GM18868 (cell line): ENCODE measurements around the gene PREP.
A peak's percentile ranks its signal among the peaks of the same experiment; 100 is the strongest.
"Not testable (repeated sequence)": the region's sequence is repeated elsewhere in the genome, so short reads cannot be mapped to it uniquely, and the experiment has no call there.

Source experiments
- ATAC-seq: cut with Tn5 transposase; IDR thresholded peaks from one replicate; pipeline ENCODE4 v1.9.1; 2021; ENCODE audit warnings: mild to moderate bottlenecking, moderate library complexity; ENCODE audit not compliant: unreplicated experiment

Gene PREP

DNA sequence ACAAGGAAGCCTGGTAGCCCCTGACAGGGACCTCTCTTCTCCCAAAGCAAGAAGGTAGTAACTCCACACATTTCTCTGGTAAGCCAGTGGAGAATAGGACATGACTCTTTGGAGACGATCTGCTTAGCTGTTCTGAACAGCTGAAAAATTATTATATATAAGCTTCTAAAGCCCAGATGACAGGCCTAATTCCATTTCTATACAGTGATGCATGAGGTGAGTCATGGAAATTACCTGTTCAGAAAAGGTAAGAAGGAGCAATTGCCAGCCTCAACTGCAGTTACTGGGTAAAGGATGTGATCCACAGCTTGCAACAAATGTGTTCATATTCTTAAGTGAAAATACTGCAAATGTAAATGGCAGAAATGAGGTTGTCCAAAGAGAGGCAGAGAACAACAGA lies 54.0 kb downstream of the PREP start:
- no peak for ATAC-seq

DNA sequence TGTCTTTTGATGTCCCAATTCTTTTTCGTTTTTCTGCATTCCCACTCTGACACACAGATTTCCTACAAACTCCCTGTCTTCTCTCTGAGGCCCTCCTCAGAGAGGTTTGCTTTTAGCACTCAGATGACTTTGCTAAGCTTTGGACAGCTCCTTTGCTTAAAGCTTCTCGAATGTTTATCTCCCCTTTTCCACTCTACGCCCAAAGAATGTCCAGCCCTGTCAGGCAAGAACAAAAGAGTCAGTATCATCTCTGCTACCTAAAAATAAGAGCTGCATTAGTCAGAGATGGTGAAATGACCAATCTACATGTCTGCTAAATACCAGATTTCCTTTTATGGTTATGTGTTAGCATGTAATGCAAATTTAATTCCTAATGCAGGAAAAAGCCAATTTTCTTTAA lies 56.8 kb downstream of the PREP start:
- no peak for ATAC-seq

DNA sequence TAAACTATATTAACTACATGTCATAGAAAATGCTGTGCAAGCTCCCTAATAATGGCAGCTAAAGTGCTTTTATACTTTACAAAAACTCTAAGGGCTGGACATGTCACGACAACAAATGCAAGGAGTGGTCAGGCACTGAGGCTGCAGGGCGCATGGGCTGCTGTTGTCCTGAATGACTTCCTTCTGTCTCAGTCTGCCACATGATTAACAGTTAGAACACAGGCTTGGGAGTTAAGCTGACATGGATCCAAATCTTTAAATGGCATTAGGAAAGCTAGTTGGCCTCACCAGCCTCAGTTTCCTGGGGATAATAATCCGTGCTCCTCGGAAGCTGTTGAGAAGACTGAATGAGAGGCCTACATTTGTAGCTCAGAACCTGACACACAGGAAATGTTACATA lies 57.4 kb downstream of the PREP start:
- ATAC-seq, result no peak

DNA sequence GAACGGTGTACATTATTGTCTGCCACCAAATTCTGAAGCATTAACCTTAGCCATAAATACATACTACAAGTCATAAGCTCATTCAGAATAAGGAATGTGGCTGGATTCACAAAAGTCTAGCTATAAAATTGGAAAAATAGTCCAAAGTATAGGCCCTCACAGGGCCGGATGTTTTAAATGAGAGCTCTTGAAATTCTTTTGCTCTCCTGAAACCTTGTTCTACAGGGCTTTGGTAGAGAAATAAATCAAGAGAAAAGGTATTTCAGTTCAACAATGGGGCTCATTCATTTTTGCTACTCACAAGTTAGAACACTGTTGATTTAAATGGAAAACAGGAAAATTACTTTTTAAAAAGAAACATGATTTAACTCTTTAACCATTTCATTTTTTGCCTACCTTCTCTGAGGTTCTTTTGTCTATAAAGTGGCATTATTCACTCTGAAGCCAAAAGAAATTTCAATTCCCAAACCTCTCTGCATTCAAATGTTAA lies 58.0 kb downstream of the PREP start:
- ATAC-seq, result no peak

DNA sequence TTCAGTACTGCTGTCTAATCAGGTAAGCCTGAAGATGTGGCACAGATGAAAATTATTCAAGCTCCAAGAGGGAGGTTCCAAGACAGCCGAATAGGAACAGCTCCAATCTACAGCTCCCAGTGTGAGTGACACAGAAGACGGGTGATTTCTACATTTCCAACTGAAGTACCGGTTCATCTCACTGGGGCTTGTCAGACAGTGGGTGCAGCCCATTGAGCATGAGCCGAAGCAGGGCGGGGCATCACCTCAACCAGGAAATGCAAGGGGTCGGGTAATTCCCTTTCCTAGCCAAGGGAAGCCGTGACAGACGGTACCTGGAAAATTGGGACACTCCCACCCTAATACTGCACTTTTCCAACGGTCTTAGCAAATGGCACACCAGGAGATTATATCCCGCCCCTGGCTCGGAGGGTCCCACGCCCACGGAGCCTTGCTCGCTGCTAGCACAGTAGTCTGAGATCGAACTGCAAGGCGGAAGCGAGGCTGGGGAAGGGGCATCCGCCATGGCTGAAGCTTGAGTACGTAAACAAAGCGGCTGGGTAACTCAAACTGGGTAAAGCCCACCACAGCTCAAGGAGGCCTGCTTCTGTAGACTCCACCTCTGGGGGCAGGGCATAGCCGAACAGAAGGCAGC lies 64.4 kb downstream of the PREP start:
- not testable (repeated sequence) for ATAC-seq

DNA sequence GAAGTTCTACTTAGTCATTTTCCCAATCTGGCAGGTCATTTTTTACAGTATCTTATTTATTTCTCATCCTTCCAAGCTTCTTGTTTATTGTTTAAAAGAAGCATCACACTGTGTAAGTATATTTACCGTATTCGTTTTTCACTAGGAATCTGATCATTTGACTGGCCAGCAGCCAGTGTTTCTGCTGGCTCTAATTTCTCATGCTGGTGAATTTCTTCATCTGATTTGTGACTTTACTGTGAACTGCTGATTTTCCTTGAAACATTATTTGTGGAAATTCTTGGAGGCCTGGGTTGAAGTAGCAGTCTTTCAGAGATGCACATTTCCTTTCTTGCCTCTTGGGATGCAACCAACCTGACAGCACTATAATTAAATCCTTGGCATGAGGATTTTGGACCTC lies 65.9 kb downstream of the PREP start:
- ATAC-seq, result no peak

DNA sequence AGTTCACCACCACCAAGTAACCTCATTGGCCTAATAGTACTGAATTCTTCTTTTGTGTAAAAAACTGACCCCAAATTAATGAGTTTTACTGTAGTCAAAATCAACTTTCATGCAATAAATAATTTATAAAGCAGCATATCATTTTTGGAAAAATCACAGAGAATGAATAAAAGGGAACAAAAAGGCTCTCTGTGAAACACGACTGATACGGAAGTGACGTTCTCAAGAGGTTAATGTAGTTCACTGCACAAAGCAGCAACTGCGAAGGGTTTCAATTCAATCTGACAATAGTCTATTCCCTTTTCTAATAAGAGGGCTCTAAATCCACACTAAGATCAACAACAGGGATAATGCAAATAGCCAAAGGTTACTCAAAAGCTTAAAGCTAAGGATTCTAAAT lies 70.3 kb downstream of the PREP start:
- no peak for ATAC-seq

DNA sequence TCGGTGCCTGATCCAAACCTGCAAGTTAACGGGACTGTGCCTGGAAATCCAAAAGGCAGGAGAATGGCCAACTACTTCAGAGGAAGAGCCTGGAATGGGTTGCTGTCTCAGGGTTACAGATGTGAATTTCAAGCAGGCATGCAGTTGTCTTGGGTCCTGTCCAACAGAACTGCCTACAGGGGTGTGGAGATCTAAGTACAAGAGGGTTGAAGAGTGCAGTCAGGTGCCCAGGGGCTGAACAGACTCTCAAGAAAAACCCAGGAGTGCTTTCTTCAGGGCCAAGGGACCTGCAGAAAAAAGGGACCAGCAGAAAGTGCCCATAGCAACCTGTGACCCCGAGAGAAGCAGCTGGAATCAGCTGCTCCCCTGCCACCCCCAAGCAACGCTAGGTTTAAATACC lies 71.0 kb downstream of the PREP start:
- no peak for ATAC-seq

DNA sequence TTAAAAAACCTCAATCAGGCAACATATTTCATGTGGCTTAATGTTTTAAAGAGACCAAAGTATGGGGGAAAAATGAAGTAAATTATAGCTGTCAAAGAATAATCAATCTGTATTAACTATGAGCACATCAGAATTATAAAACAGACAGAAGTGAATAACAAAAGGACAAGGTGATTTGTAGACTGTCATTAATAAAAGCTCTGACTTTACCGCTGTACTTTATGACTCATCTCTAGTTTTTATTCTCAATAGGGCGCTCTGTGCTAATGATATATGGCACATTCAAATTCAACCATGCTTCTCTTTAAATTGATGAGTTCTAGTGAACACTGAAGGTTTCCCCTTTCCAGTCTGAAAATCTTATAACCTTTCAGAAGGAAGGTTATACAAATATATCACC lies 72.0 kb downstream of the PREP start:
- peak; percentile 71 for ATAC-seq

DNA sequence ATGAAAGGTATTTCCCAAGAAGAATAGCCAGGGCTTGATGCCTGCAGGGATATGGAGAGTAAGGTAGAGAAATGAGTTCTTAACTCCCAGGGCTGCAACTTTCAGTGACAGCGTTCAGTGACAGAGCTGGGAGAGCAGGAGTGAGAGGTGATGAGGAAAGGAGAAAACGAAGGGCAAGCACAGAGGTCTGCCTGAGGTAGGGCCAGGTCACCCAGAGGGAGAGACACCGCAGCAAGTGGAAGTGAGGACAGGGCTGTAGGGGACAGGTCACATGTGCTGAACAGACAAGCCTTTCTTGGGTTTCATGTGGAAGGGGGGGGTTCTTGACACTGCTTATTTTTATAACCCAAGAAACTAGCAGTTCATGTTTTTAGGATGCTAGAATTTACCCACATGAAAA lies 72.5 kb downstream of the PREP start:
- ATAC-seq, result no peak

DNA sequence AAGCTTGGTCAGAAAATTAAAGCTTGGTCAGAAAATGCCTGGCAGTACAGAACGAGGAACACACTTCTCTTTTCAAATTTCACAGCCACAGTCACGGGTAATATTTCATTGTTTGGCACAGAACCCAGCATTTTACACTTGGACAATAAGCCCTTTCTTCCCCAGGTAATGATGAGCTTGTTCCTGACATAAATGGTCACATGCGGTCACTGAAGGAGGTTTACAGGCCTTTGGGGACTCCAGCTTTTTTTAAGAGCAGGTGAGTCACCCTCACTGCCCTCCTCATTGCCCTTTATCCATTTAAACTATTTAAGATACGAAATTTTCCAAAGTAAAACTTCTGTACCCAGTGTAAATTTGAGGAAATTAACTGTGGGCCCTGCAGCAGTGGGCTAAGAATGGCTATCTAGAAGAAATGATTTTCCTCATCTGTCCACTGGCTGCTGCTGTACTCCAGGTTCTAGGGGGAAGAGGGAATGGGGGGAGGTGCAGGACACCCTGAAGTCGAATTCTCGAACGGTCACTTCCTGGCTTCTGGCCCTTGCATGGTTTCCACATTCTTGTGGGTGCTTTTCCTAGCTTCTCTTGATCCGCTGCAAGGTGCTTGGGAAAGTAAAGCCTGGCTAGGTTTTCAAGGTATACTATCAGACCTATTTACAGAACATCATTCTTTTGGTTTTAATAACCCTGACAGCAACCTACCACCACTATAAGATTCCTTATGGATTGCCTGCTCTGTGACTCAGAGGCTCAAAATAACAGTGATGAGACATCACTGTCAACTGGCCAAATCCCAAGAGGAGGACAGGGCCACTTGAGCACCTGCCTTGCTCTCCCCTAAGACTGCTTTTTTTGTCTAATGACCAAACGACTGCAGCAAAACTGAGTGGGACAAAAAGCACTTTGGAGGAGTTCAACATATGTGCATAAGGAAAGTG lies 75.8 kb downstream of the PREP start:
- ATAC-seq, result no peak

DNA sequence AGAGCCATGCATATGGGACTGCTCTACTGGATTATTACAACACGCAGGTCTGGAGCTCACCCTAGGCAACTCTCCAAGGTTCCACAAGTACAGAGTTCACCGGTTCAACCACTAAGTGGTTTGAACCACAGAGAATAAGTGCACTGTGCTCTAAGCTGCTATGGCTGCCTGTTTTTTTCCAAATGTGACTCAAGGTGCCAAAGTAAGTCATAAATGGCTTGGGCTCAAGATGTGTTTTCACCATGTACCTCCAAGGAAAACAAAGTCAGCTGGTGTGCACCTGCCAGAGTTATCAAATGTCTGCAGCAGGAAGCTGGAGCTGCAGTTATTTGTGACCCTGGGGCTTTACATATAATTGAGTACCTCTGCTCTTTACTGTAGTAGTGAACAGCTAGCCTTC lies 76.7 kb downstream of the PREP start:
- no peak for ATAC-seq

DNA sequence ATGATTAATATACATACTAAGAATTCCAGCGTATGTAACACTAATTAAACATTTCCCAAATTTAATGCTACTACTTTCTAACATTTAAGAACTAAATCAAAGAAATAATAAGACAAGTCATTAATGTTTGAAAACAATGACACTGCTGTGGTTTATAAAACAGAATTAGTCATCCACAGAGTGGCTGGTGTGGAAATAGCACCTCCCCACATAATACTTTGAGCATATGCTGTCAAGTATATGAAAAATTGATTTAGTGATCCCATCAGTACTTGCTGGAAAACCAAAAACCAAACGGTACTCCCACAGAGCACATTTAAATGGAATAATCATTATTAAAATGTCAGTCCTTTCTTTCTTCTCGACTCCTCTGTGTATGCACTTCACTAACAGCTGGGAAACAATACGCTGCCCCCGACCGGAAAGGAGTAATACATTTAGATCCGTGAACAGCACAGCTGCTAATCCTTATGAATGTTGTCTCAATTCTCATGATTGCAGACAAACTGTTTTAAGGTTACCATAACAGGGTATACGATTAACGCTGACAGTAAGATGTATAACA lies 78.4 kb downstream of the PREP start:
- no peak for ATAC-seq

DNA sequence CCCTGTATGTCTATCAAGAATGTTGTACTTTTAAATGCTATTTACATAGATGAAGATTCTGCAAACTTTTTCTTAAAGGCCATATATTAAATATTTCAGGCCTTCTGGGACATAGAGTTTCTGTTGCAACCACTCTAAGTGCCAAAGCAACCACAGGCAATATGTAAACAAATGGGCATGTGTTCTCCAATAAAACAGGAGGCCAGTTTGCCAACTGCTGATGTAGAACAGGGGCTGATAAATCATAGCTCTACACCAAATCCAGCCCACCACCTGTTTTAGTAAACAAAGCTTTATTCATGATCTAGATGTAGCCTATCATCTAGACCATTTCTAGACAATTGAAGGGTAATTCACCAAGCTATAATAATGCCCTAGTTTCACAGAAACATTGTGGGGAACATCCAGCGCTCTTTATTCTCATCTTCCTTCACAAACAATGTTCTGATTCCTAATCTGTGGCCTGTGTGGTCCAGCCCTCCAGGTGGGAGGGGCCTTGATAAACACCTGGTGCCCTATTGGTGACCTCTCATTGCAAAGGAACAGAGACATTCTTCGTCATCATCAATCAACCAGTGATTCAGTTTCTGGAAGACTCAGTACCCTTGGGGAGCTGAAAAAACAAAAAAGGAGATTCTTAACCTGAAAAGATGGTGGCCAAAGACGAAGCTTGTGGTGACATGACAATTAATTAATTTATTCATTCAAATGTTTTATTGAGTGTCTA lies 80.2 kb downstream of the PREP start:
- ATAC-seq, result no peak

DNA sequence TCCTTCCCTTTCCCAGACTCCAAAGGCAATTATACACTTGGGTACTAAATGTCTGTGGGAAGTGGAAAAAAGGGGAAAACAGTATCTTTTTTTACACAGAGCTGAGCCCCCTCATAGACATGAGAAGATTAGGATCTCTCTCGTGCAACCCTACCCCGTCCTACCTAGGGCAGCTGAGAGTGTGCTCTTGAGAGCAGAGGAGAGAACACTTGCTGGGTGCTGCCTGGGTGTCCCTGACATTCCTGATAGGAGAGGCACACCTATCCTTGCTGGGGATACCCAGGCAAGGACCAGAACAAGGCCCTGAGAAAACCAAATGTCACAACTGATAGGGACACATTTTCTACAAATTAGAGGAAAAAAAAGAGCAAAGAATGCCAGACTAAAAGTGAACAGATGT lies 81.2 kb downstream of the PREP start:
- ATAC-seq, result no peak

DNA sequence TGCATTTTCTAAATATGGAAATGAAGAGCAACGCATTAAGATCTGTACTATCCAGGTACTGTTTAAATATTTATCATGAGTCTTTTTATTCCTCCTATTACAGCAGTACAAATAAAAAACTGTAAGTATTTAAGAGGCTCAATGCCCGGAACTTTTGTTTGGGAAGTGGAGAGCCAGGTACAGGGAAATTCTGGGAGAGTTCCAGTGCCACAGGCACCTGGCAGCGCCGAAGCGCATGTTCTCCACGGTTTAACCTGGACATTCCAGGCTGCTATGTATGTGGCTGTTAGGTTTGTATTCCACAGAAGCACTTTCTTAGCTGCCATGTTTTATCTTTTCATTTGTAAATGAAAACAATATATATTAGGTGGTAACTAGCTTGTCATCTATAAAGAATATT lies 81.7 kb downstream of the PREP start:
- ATAC-seq, result no peak

DNA sequence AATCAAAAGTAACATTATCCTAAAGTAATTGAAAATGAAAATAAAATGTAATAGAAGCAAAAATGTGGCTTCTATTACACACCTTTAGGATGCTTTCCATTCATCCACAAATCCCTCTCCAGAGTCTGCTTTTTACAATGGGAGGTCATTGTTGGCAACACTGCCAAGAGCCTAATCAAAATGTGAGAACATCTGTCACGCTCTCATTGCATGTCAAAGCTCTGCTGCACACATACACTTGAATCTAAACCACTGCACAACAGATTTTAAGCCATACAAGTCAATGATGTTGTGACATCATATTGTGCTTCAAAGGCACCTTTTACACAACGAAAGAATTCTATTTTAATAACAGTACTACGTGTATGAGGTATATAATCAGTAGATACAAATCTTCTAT lies 82.1 kb downstream of the PREP start:
- no peak for ATAC-seq

DNA sequence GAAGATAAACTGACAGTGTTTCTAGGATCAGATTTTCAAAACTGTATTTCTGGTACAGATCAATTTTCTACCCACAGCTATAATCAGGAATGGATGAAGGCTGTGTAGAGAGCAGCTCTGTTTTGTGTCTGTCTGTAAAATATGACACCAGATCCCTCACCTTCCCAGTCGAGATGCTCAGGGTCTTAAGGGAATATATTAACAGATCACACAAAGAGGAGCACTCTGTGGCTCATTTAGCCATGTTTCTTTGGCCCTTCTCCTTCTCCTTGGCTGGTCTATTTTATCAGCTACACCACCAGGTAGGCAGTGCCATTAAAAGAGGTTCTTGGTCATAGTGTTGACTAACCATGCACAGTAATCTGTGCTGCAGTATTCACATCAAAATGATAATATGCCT lies 82.6 kb downstream of the PREP start:
- ATAC-seq, result no peak

DNA sequence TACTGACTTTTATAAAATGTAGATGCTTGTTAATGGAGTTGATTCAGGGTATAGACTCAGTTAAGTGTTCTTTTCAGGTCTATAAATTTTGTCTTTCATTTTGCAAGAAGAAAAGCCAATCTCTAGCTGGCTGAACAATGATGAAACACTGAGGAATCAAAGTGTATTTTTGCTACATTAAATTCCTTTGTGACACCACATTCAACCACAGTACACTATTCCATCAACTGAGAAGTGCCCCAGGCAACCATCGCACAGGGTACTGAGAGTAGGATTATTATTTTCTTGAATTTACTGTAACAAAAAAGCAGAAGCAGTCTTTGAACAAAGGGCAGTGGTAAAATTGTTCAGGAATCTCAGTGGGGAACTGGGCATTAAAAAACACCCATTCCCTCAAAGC lies 83.6 kb downstream of the PREP start:
- ATAC-seq, result no peak

DNA sequence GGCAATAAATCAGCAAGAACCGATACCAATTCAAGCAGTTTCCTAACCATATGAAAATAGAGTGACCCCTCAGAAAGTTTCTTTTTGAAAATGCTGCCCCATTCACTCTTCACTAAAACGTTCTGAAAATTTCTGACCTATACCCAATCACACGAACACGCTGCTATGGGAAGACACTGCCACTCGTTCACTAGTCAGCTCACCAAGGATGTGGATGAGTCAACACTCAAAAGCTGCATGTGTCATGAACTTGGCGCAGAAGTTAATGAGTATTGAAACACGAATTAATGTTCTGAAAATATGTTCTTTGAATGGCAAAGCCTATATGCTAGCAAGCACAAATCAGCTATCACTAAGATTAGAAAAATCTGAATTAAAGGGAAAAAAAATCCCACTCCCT lies 84.2 kb downstream of the PREP start:
- no peak for ATAC-seq
